Heart left ventricle (tissue), 16 donors: ENCODE measurements around the gene ZDHHC16. TPM values are rescaled to one million over a fixed set of nuclear protein-coding genes. Genes with fewer than 3 reads are reported as not detected.
"Not testable (repeated sequence)": the region's sequence is repeated elsewhere in the genome, so short reads cannot be mapped to it uniquely, and the experiment has no call there.

ENCODE experiments used
- ATAC-seq, 4 donors: fragments of 200-7000 bp; cut with Tn5 transposase; one replicate each; pipeline ENCODE4 v1.9.1; 2020 to 2022; ENCODE audit warnings: moderate library complexity in 4 of 4, mild to moderate bottlenecking in 3 of 4, moderate number of reproducible peaks in 1 of 4
- DNase-seq, 5 donors: peaks; one replicate each; pipeline ENCODE4 v3.0.0-alpha.2; 2020
- H3K27ac ChIP-seq, 12 donors: fragments of 200-600 bp; sonication (generic) in 4 of 12; one replicate each; pipeline versions ENCODE4 v1.5.0 to v1.8.0; 2016 to 2022; ENCODE audit warnings: mild to moderate bottlenecking in 2 of 12
- H3K27me3 ChIP-seq, 9 donors: fragments of 200-600 bp; sonication (generic) in 2 of 9; one replicate each; pipeline versions ENCODE4 v1.5.1 to v1.8.0; 2016 to 2022; ENCODE audit warnings: mild to moderate bottlenecking in 3 of 9
- H3K36me3 ChIP-seq, 9 donors: fragments of 200-600 bp; sonication (generic) in 2 of 9; one replicate each; pipeline versions ENCODE4 v1.5.0 to v1.8.0; 2018 to 2022; ENCODE audit warnings: mild to moderate bottlenecking in 2 of 9
- H3K4me1 ChIP-seq, 12 donors: fragments of 200-600 bp; sonication (generic) in 4 of 12; one replicate each; pipeline versions ENCODE4 v1.5.0 to v1.8.0; 2016 to 2022; ENCODE audit warnings: mild to moderate bottlenecking in 3 of 12
- H3K4me3 ChIP-seq, 12 donors: fragments of 200-600 bp; sonication (generic) in 4 of 12; one replicate each; pipeline versions ENCODE4 v1.5.0 to v1.8.0; 2017 to 2022; ENCODE audit warnings: mild to moderate bottlenecking in 9 of 12, moderate library complexity in 4 of 12
- H3K9me3 ChIP-seq, 12 donors: fragments of 200-600 bp; sonication (generic) in 4 of 12; one replicate each; pipeline versions ENCODE4 v1.5.0 to v1.8.0; 2016 to 2022; ENCODE audit warnings: mild to moderate bottlenecking in 1 of 12
- CTCF ChIP-seq, 12 donors: fragments of 200-600 bp; sonication (generic) in 4 of 12; IDR thresholded peaks; one replicate each; pipeline versions ENCODE4 v1.5.0 to v1.8.0; 2018 to 2022; ENCODE audit warnings: antibody characterized with exemption in 12 of 12, mild to moderate bottlenecking in 5 of 12
- POLR2A ChIP-seq, 2 donors: fragments of 450-650 bp; IDR thresholded peaks; one replicate each; pipeline ENCODE4 v1.6.1; 2017; ENCODE audit warnings: antibody characterized with exemption in 2 of 2, mild to moderate bottlenecking in 2 of 2, moderate library complexity in 2 of 2
- WGBS, 4 donors: extraction: QIAGEN DNeasy Blood & Tissue Kit in 2 of 4; methylation state at CpG; one replicate each; pipeline versions ENCODE4 v1.1.5 to v1.1.7; 2013 to 2018; 5-methylcytosine and 5-hydroxymethylcytosine counted together
- intact Hi-C, 10 donors: fragments of 100-400 bp; cut with DNase I; formaldehyde crosslinking; loops; one replicate each; pipeline versions ENCODE4 v1.11.1 to v1.14.2; 2022
- polyA plus RNA-seq, 2 donors: library from polyadenylated mRNA; stranded (reverse); fragments of 200-250 nt; gene quantifications; one replicate each; pipeline ENCODE4 v1.2.3, GENCODE V29; 2013
- total RNA-seq, 9 donors: library from RNA; depleted of rRNA in 2 of 9; stranded (reverse); fragments of >200 nt in 2 of 9; fragmentation: NEBNext Ultra II Directional in 3 of 9; extraction: Animal tissue kit (Norgen Biotek cat#: 25700) in 3 of 9; gene quantifications; one replicate each; pipeline versions ENCODE4 v1.1.0 to v1.2.4, GENCODE V29; 2016 to 2023
- donor health status: ischemic (EF 13 %, LVEDD 7.1; RV severe dilation, severe dysfunction).
- donor health status: healthy with polysubstance abuse.
- donor health status: DM: no; HTN: yes; CAD: no.
- donor health status: DM: no; HTN: no; CAD: no.
- donor health status: ischemic (EF 25% LVEDD 6.9; RV normal size, moderate dysfunction).
- donor health status: ischemic (EF 25% LVEDD 5.7; RV mildly dilated, moderate dysfunction).
- donor health status: healthy.
- donor health status: DM: yes; HTN: yes; CAD: no.
- donor health status: ischemic (EF 35%, LVEDD 5.7; RV mildly dilated, moderate dysfunction).
- donor health status: nonischemic (EF 11% LVEDD 7.7; RV severe dilation, severe dysfunction).
- donor health status: DM: yes; HTN: yes; CAD: no.
- donor health status: PGD.
- donor health status: ischemic (EF 29% LVEDD 5.4; RV normal size, mild dysfunction).
- donor health status: nonischemic (EF 23%, LVEDD 6.1; RV moderate dilation, normal function).

ZDHHC16 gene
- total and polyA plus RNA-seq, 11 donors = 16.2 to 59.5 (median 25.2) TPM

DNA sequence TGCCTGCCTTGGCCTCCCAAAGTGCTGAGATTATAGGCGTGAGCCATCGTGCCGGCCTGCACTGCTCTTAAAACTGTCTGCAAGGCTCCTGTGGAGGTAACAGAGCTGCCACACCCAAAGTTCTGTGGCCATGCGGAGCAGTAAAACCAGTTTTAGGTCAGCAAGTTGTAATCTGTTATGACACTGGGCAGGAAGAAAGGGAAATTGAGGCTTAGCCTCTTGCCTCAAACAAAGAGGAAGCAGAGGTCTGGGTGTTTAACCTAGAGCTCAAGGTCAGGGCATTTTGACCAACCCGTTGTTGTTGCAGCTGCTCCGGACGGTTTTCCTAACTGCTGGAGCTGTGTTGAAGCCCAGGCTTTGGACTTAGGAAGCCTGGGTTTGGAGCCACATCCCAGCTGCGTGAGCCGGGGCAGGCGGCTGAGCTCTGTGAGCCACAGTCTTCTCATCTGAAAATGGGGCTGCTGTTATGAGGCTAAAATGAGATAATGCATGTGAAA, 37.4 kb upstream of the ZDHHC16 start:
- no peaks in the 10 kb centered on the region for H3K27me3 ChIP-seq
- peaks cover 0 to 35% (median 6%) of the 10 kb centered on the region in 12 donors for H3K4me1 ChIP-seq
- H3K27ac ChIP-seq = peak overlapping the region in 1 of 12 donors; percentile 69
- intact Hi-C loops = loop anchor here in 6 of 10 donors (5.0 to 10.0 kb wide), 5 partner anchors 144 to 326 kb away; partner anchors contain the start of gene ZFYVE27 (in 1 of the 6)
- ATAC-seq = peak in 1 of 4 donors; percentile 28
- no peaks in the 10 kb centered on the region for H3K36me3 ChIP-seq
- no peaks in the 10 kb centered on the region for H3K9me3 ChIP-seq
- TF ChIP-seq POLR2A (IDR thresholded peaks at IDR 0.05) (no peak), CTCF (IDR thresholded peaks at IDR 0.05) (no peak)
- no peak for DNase-seq
- no peak overlapping the region for H3K4me3 ChIP-seq
- 80 to 95% (median 87%) methylated on average over 10 of the region's 10 CpGs for WGBS, 4 donors

DNA sequence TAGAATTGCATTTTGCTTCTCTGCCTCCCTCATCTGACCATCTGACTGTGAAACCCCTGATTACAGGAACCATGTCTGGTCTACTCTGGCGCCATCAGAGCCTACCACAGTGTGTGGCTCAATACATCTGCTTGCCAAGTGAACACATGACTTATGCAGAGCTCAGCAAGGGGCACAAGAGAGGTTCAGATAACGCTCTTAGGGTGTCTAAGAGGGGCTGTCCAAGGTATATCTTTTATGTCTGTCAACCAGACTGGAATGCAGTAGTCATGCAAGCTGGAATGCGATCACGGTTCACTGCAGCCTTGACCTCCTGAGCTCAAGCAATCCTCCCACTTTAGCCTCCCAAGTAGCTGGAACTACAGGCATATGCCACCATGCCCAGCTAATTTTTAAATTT, 34.6 kb upstream of the ZDHHC16 start:
- no peaks in the 10 kb centered on the region for H3K9me3 ChIP-seq
- H3K36me3 ChIP-seq = no peaks in the 10 kb centered on the region
- H3K27me3 ChIP-seq = no peaks in the 10 kb centered on the region
- DNase-seq (no peak), ATAC-seq (no peak)
- peaks cover 0 to 41% (median 6%) of the 10 kb centered on the region in 12 donors for H3K4me1 ChIP-seq
- 31 to 52% (median 47%) methylated on average over 4 of the region's 4 CpGs for WGBS, 4 donors
- H3K27ac ChIP-seq = no peak overlapping the region
- TF ChIP-seq POLR2A (IDR thresholded peaks at IDR 0.05) = no peak
- TF ChIP-seq CTCF (IDR thresholded peaks at IDR 0.05) = no peak
- no peak overlapping the region for H3K4me3 ChIP-seq
- intact Hi-C loops = no loop called here

- Histone ChIP-seq H3K36me3 (no peaks in the 10 kb centered on the region), H3K27ac (no peak overlapping the region), H3K9me3 (no peaks in the 10 kb centered on the region), H3K4me3 (no peak overlapping the region), H3K27me3 (no peaks in the 10 kb centered on the region), H3K4me1 (peaks cover 0 to 27% (median 0%) of the 10 kb centered on the region in 12 donors)
- no peak for ATAC-seq
- WGBS, 4 donors = 90 to 94% (median 91%) methylated on average over 10 of the region's 10 CpGs
- DNase-seq = no peak
- intact Hi-C loops = no loop called here
- TF ChIP-seq POLR2A (IDR thresholded peaks at IDR 0.05) = no peak
- TF ChIP-seq CTCF (IDR thresholded peaks at IDR 0.05) = no peak
These were observed 33.1 kb upstream of the ZDHHC16 start for GRCh38 chr10:97412891-97413304.

DNA sequence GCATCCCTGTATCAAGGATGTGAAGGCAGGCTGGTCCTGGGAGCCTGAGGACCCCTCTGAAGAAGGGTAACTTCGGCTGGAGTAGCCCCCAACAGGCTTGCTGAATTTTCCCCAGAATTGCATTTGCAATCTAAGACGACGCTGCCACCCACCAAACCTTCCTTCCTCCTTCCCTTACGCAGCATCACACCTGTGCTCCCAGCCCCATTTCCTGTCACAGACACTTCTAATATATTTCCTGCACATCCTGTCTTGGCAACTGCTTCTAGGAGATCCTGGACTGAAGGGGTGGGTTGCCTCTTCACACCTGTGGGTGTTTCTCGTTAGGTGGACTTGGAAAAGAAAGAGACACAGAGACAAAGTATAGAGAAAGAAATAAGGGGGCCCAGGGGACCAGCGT, 29.4 kb upstream of the ZDHHC16 start:
- Histone ChIP-seq H3K36me3 (no peaks in the 10 kb centered on the region), H3K27me3 (no peaks in the 10 kb centered on the region), H3K27ac (no peak overlapping the region), H3K9me3 (no peaks in the 10 kb centered on the region), H3K4me3 (no peak overlapping the region), H3K4me1 (peaks cover 0 to 28% (median 0%) of the 10 kb centered on the region in 12 donors)
- no peak for TF ChIP-seq POLR2A (IDR thresholded peaks at IDR 0.05)
- TF ChIP-seq CTCF (IDR thresholded peaks at IDR 0.05) = no peak
- ATAC-seq (no peak), DNase-seq (no peak)
- WGBS, 4 donors = 67 to 78% (median 71%) methylated on average over 6 of the region's 6 CpGs
- intact Hi-C loops = no loop called here

DNA sequence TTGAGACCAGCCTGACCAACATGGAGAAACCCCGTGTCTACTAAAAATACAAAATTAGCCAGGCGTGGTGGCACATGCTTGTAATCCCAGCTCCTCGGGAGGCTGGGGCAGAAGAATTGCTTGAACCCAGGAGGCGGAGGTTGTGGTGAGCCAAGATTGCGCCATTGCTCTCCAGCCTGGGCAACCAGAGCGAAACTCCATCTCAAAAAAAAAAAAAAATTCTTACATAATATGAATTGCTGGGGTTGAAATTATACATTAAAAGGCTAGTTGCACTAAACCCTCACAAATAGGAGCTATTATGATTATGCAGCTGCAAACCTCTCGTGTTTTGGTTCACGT, 22.2 kb upstream of the ZDHHC16 start:
- H3K27me3 ChIP-seq, ATAC-seq, H3K9me3 ChIP-seq, intact Hi-C loops, H3K4me3 ChIP-seq, DNase-seq: not testable (repeated sequence)
- Histone ChIP-seq H3K36me3 (peaks cover 0 to 13% (median 0%) of the 10 kb centered on the region in 9 donors), H3K27ac (peak overlapping the region in 1 of 12 donors; percentile 93), H3K4me1 (peaks cover 3 to 59% (median 27%) of the 10 kb centered on the region in 12 donors)
- WGBS, 4 donors = 84 to 88% (median 86%) methylated on average over 8 of the region's 8 CpGs
